MG63 (cell line): ENCODE data around the gene ITPR3. TPM values are rescaled to one million over a fixed set of nuclear protein-coding genes. Genes with fewer than 3 reads are reported as not detected.
"Not testable (repeated sequence)": the region's sequence is repeated elsewhere in the genome, so short reads cannot be mapped to it uniquely, and the experiment has no call there.

Source experiments
- DNase-seq: peaks from one replicate; pipeline ENCODE4 v3.0.0-alpha.2; 2020
- H3K27me3 ChIP-seq: fragments of 250-450 bp; sonication (Bioruptor Pico); 2 replicates; pipeline ENCODE4 v1.5.1; 2020; ENCODE audit warnings: mild to moderate bottlenecking, moderate library complexity
- H3K36me3 ChIP-seq: fragments of 250-450 bp; sonication (Bioruptor Pico); 2 replicates; pipeline ENCODE4 v1.5.1; 2020; ENCODE audit warnings: mild to moderate bottlenecking, moderate library complexity
- H3K4me3 ChIP-seq: fragments of 250-450 bp; sonication (Bioruptor Pico); 2 replicates; pipeline ENCODE4 v1.5.1; 2020; ENCODE audit warnings: mild to moderate bottlenecking, moderate library complexity
- H3K9me3 ChIP-seq: fragments of 250-450 bp; sonication (Bioruptor Pico); 2 replicates; pipeline ENCODE4 v1.5.1; 2020; ENCODE audit warnings: mild to moderate bottlenecking, moderate library complexity
- total RNA-seq: library from RNA; depleted of rRNA; stranded (reverse); fragments of >200 nt; shearing (Covaris generic); gene quantifications from 2 replicates; pipeline ENCODE4 v1.2.3, GENCODE V29; 2014; ENCODE audit warnings: low replicate concordance

Gene ITPR3
- total RNA-seq, 1 experiment from 2014 or later = 14.5 TPM

GRCh38 chr6:33623895-33624381 lies 2.8 kb downstream of the ITPR3 start:
- H3K9me3 ChIP-seq = no peaks in the 10 kb centered on the region
- DNase-seq = no peak
- no peaks in the 10 kb centered on the region; the same call in 1 of the 2 replicates for H3K36me3 ChIP-seq
- no peaks in the 10 kb centered on the region for H3K27me3 ChIP-seq
- no peak overlapping the region for H3K4me3 ChIP-seq

DNA sequence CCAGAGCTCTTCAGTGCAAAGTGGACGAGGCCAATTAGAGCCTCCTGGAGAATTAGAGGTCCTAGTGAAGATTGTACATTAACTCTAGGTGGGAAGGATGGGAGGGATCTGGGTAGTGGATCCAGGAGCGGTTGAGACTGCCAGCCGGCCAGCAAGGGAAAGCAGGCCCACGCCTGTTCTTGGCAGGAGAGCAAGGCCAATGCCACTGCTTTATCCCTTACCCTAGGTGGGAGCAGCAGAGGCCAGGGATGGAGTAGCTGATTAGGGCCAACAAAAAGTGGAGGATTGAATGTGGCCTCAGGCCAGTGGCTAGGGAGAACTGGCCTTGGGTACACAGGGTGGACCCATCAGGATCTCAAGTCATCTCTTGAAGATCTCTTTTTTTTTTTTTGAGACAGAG lies 3.7 kb downstream of the ITPR3 start:
- no peak for DNase-seq
- no peaks in the 10 kb centered on the region for H3K9me3 ChIP-seq
- H3K4me3 ChIP-seq = no peak overlapping the region
- H3K27me3 ChIP-seq = no peaks in the 10 kb centered on the region
- no peaks in the 10 kb centered on the region; the same call in 1 of the 2 replicates for H3K36me3 ChIP-seq

DNA sequence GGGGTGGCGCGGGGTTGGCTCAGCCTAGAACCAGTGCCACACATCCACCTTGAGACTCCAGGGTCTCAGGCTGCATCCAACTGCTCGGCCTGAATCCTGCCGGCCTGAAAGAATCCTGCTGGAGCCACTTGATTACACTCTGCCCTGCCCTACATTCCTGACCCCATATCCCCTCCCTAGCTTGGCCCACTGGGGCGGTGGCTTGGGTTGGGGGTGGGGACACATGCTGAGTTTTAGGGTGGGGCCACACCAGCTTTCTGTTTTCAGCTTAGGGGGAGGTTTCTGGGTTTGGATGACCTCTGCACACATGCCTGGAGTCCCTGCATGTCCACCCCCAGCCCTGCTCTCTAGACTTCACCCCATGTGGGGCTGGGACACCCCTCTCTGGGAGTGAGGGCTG lies 6.8 kb downstream of the ITPR3 start:
- H3K36me3 ChIP-seq = no peaks in the 10 kb centered on the region; the same call in 1 of the 2 replicates
- no peaks in the 10 kb centered on the region for H3K27me3 ChIP-seq
- no peak overlapping the region for H3K4me3 ChIP-seq
- DNase-seq = no peak
- no peaks in the 10 kb centered on the region for H3K9me3 ChIP-seq

- no peak for DNase-seq
- Histone ChIP-seq H3K27me3 (no peaks in the 10 kb centered on the region), H3K36me3 (no peaks in the 10 kb centered on the region; the same call in 1 of the 2 replicates), H3K9me3 (no peaks in the 10 kb centered on the region), H3K4me3 (no peak overlapping the region)
These were observed 7.4 kb downstream of the ITPR3 start for GRCh38 chr6:33628401-33628964.

GRCh38 chr6:33630014-33630413 lies 8.9 kb downstream of the ITPR3 start:
- Histone ChIP-seq H3K27me3 (no peaks in the 10 kb centered on the region), H3K36me3 (no peaks in the 10 kb centered on the region), H3K9me3 (no peaks in the 10 kb centered on the region), H3K4me3 (no peak overlapping the region)
- DNase-seq = no peak

GRCh38 chr6:33631521-33631920 lies 10.4 kb downstream of the ITPR3 start:
- not testable (repeated sequence) for H3K9me3 ChIP-seq, H3K27me3 ChIP-seq, DNase-seq

GRCh38 chr6:33631971-33632557 lies 10.9 kb downstream of the ITPR3 start:
- H3K27me3 ChIP-seq = no peaks in the 10 kb centered on the region
- H3K9me3 ChIP-seq = no peaks in the 10 kb centered on the region
- no peaks in the 10 kb centered on the region for H3K36me3 ChIP-seq
- DNase-seq = no peak
- H3K4me3 ChIP-seq = no peak overlapping the region

More at GRCh38 chr6:33631521-33631920, 10.4 kb downstream of the ITPR3 start:
- H3K4me3 ChIP-seq, H3K36me3 ChIP-seq: not testable (repeated sequence)

- Histone ChIP-seq H3K4me3 (no peak overlapping the region), H3K27me3 (no peaks in the 10 kb centered on the region), H3K9me3 (no peaks in the 10 kb centered on the region), H3K36me3 (no peaks in the 10 kb centered on the region)
- DNase-seq = peak; percentile 42
These were observed 11.5 kb downstream of the ITPR3 start for GRCh38 chr6:33632558-33633039.

GRCh38 chr6:33633084-33633461 lies 12.0 kb downstream of the ITPR3 start:
- H3K36me3 ChIP-seq = no peaks in the 10 kb centered on the region
- H3K4me3 ChIP-seq = peak overlapping the region; percentile 22; the same call in 1 of the 2 replicates
- DNase-seq = no peak
- no peaks in the 10 kb centered on the region for H3K27me3 ChIP-seq
- H3K9me3 ChIP-seq = no peaks in the 10 kb centered on the region

- Histone ChIP-seq H3K9me3 (no peaks in the 10 kb centered on the region), H3K27me3 (no peaks in the 10 kb centered on the region), H3K36me3 (no peaks in the 10 kb centered on the region), H3K4me3 (peak overlapping the region; percentile 27)
- peak; percentile 71 for DNase-seq
These were observed 12.5 kb downstream of the ITPR3 start for GRCh38 chr6:33633462-33634158.

DNA sequence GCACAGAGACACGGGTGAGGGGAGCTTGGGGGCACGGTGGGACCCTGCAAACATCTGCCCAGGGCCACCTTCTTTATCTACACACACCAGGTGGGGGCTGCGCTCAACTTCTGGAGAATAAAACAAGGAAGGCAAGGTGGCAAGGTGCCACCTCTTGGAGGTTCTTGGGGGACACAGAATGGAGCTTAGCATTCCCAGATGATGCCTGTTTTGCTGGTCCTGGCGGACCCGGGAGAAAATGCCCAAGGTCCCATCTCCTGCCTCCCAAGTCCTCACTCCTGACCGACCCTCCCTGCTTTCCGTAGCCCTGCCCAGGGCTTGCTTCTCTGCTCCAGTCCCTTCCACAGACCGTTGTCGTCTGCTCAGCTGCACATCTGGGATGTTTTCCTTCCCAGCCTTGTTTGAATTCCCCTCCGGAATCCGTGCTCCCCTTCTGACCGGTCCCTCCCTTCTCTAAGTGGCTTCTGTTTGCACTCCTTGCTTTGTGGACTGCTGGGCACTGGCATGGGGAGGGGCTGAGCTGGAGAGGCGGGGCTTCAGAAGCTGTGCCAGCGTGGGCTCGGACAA lies 13.1 kb downstream of the ITPR3 start:
- Histone ChIP-seq H3K36me3 (no peaks in the 10 kb centered on the region), H3K9me3 (no peaks in the 10 kb centered on the region), H3K4me3 (peak overlapping the region; percentile 27), H3K27me3 (no peaks in the 10 kb centered on the region)
- no peak for DNase-seq

- no peaks in the 10 kb centered on the region for H3K36me3 ChIP-seq
- H3K4me3 ChIP-seq = no peak overlapping the region
- H3K27me3 ChIP-seq = no peaks in the 10 kb centered on the region
- no peak for DNase-seq
- no peaks in the 10 kb centered on the region for H3K9me3 ChIP-seq
These were observed 13.8 kb downstream of the ITPR3 start for GRCh38 chr6:33634946-33635345.

DNA sequence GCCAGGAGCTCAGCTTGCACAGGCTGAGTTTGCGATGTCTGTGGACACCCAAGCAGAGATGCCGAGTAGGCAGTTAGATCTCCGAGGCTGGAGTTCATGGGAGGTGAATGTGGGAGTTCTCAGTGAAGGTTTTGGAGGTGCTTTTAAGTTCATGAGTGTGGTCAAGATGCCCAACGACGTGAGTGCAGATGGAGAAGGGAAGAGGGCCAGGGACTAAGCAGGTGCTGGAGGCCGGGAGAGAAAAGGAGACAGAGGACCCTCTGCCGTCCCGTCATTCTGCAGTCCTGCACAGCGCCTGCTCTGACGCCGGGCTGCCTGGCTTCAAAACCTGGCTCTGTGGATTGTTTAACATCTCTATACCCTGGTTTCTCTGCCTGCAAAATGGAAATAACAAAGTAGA lies 15.5 kb downstream of the ITPR3 start:
- H3K27me3 ChIP-seq = no peaks in the 10 kb centered on the region
- no peaks in the 10 kb centered on the region for H3K9me3 ChIP-seq
- DNase-seq = no peak
- H3K36me3 ChIP-seq = no peaks in the 10 kb centered on the region
- H3K4me3 ChIP-seq = no peak overlapping the region

DNA sequence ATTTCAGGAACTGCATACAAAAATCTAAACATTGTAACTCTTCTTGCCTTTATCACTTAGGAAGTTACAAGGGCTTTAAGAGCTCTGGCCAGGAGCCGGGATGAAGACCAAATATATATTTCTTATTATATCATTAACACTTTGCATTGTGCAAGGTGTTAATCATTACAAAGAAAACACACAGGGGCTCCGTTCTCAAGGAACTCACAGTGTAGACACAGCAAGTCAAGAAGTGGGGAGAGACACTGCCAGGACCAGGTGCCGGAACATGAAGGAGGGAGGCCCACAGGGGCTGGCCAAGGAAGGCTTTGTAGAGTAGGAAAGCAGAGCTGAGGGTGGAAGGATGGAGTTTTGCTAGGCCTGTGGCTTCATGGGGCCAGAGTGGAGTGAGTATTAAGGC lies 17.4 kb downstream of the ITPR3 start:
- Histone ChIP-seq H3K36me3 (no peaks in the 10 kb centered on the region), H3K27me3 (no peaks in the 10 kb centered on the region), H3K4me3 (no peak overlapping the region), H3K9me3 (no peaks in the 10 kb centered on the region)
- DNase-seq = no peak

DNA sequence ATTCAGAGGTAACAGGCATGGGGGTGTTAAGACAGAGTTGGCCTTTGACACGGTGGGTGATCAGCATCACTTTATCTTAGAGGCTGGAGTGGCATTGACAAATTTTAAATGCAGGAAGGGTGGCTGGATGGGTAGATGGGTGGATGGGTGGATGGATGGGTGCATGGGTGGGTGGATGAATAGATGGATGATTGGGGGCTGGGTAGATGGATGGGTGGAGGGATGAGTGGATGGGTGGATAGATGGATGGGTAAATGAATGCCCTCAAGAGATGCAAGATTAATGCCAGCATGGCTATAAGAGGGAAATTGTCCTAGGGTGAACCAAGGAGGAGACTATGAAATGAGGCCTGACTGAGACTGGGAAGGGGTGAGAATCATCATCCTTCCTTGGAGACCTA lies 18.4 kb downstream of the ITPR3 start:
- Histone ChIP-seq H3K4me3 (no peak overlapping the region), H3K36me3 (no peaks in the 10 kb centered on the region), H3K27me3 (no peaks in the 10 kb centered on the region), H3K9me3 (no peaks in the 10 kb centered on the region)
- DNase-seq = no peak

- H3K27me3 ChIP-seq = no peaks in the 10 kb centered on the region
- no peak for DNase-seq
- no peaks in the 10 kb centered on the region for H3K9me3 ChIP-seq
- H3K4me3 ChIP-seq = no peak overlapping the region
- H3K36me3 ChIP-seq = no peaks in the 10 kb centered on the region
These were observed 19.2 kb downstream of the ITPR3 start for GRCh38 chr6:33640361-33640760.

DNA sequence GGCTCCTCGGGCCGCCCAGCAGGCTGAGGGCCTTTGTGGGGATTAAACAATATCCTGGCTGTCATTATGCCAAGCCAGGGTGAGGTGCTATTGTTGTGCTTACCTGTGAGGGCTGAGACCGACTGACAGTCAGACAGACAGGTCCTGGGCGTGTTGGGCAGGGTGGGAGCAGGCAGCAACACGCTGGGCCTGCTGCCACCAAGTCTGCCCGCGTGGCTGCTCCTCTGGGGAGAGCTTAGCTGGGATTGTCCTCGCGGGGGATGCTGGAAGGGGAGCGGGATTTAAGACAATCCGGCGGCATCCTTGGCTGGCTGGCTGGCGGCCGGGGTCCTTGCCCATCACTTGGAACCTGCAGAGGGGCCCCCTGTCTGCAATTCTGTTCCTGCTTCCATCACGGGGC lies 20.0 kb downstream of the ITPR3 start:
- no peak for DNase-seq
- Histone ChIP-seq H3K27me3 (no peaks in the 10 kb centered on the region), H3K9me3 (no peaks in the 10 kb centered on the region), H3K36me3 (no peaks in the 10 kb centered on the region), H3K4me3 (no peak overlapping the region)
